Peyer's patch (tissue), 4 donors: Measurements from ENCODE around the gene PRR5L. TPM values are rescaled to one million over a fixed set of nuclear protein-coding genes. Genes with fewer than 3 reads are reported as not detected.

Experiments
- DNase-seq, 3 donors: peaks; one replicate each; pipeline ENCODE4 v3.0.0-alpha.2; 2017 to 2019
- H3K27ac ChIP-seq, 4 donors: fragments of 200-600 bp; sonication (generic); one replicate each; pipeline ENCODE4 v1.5.1; 2016 to 2019
- H3K27me3 ChIP-seq, 2 donors: fragments of 200-600 bp; sonication (generic); one replicate each; pipeline ENCODE4 v1.5.1; 2019
- H3K36me3 ChIP-seq, 3 donors: fragments of 200-600 bp; sonication (generic); one replicate each; pipeline ENCODE4 v1.5.1; 2016 to 2019
- H3K4me1 ChIP-seq, 4 donors: fragments of 200-600 bp; sonication (generic); one replicate each; pipeline ENCODE4 v1.5.1; 2016 to 2019
- H3K4me3 ChIP-seq, 4 donors: fragments of 200-600 bp; sonication (generic); 1 replicate in 3 of 4; 2 replicates in 1 of 4; pipeline ENCODE4 v1.5.1; 2016 to 2019; ENCODE audit warnings: mild to moderate bottlenecking in 1 of 4
- H3K9me3 ChIP-seq, 4 donors: fragments of 200-600 bp; sonication (generic); one replicate each; pipeline ENCODE4 v1.5.1; 2016 to 2019; ENCODE audit warnings: mild to moderate bottlenecking in 1 of 4
- POLR2A ChIP-seq, 2 donors: fragments of 450-650 bp; IDR thresholded peaks; one replicate each; pipeline ENCODE4 v1.5.1; 2017; ENCODE audit warnings: antibody characterized with exemption in 2 of 2, mild to moderate bottlenecking in 2 of 2, moderate library complexity in 2 of 2
- total RNA-seq, 4 donors: library from RNA; depleted of rRNA; stranded (reverse); fragments of >200 nt; gene quantifications; one replicate each; pipeline ENCODE4 v1.1.0, GENCODE V29; 2016
- TF ChIP-seq, protein P1 (sequence below), 6 experiments: fragments of 450-650 bp in 4 of 6; fragments of 200-600 bp in 2 of 6; sonication (generic) in 1 of 6; IDR thresholded peaks; one replicate each; pipeline ENCODE4 v1.5.1; 2017 to 2019; ENCODE audit warnings: antibody characterized with exemption in 6 of 6, mild to moderate bottlenecking in 3 of 6, moderate library complexity in 1 of 6

Gene PRR5L
- total RNA-seq, 4 donors from 2014 or later: 74.3 to 100 (median 89.9) TPM

GRCh38 chr11:36282926-36283325, 13.2 kb upstream of the PRR5L start:
- no peak for DNase-seq
- no peaks in the 10 kb centered on the region for H3K27me3 ChIP-seq
- H3K4me3 ChIP-seq: no peak overlapping the region
- H3K36me3 ChIP-seq: peaks cover 0 to 15% (median 0%) of the 10 kb centered on the region in 3 donors
- H3K9me3 ChIP-seq: no peaks in the 10 kb centered on the region
- H3K4me1 ChIP-seq: no peaks in the 10 kb centered on the region
- TF ChIP-seq POLR2A (IDR thresholded peaks at IDR 0.05): no peak
- TF ChIP-seq, protein P1, sequence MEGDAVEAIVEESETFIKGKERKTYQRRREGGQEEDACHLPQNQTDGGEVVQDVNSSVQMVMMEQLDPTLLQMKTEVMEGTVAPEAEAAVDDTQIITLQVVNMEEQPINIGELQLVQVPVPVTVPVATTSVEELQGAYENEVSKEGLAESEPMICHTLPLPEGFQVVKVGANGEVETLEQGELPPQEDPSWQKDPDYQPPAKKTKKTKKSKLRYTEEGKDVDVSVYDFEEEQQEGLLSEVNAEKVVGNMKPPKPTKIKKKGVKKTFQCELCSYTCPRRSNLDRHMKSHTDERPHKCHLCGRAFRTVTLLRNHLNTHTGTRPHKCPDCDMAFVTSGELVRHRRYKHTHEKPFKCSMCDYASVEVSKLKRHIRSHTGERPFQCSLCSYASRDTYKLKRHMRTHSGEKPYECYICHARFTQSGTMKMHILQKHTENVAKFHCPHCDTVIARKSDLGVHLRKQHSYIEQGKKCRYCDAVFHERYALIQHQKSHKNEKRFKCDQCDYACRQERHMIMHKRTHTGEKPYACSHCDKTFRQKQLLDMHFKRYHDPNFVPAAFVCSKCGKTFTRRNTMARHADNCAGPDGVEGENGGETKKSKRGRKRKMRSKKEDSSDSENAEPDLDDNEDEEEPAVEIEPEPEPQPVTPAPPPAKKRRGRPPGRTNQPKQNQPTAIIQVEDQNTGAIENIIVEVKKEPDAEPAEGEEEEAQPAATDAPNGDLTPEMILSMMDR (IDR thresholded peaks at IDR 0.05): no peak
- H3K27ac ChIP-seq: no peak overlapping the region

- H3K27ac ChIP-seq: peak overlapping the region in 2 of 4 donors; percentile 64 to 68
- H3K27me3 ChIP-seq: no peaks in the 10 kb centered on the region
- peak overlapping the region; percentile 56 to 82 (median 71) for H3K4me3 ChIP-seq
- no peak for DNase-seq
- no peaks in the 10 kb centered on the region for H3K9me3 ChIP-seq
- peaks cover 0 to 7% (median 2%) of the 10 kb centered on the region in 4 donors for H3K4me1 ChIP-seq
- H3K36me3 ChIP-seq: no peaks in the 10 kb centered on the region
- TF ChIP-seq, protein P1 (IDR thresholded peaks at IDR 0.05): no peak
- TF ChIP-seq POLR2A (IDR thresholded peaks at IDR 0.05): no peak
These were observed 7.5 kb upstream of the PRR5L start for GRCh38 chr11:36288442-36289225.

GRCh38 chr11:36289226-36289852, 6.7 kb upstream of the PRR5L start, which contains the start of gene COMMD9:
Gene COMMD9 (minus strand): TSS chr11:36289424. CDS start chr11:36289412, 12 bp downstream.
- H3K27ac ChIP-seq: peak within 1 kb of the TSS in 2 of 4 donors; percentile 64 to 68
- peak within 1 kb of the TSS; percentile 56 to 82 (median 71) for H3K4me3 ChIP-seq
- no peaks in the 10 kb centered on the region for H3K27me3 ChIP-seq
- H3K4me1 ChIP-seq: peaks cover 0 to 7% (median 2%) of the 10 kb centered on the region in 4 donors
- no peaks in the 10 kb centered on the region for H3K36me3 ChIP-seq
- DNase-seq: peak; percentile 95 to 98 (median 96)
- TF ChIP-seq, protein P1 (IDR thresholded peaks at IDR 0.05): no peak
- TF ChIP-seq POLR2A (IDR thresholded peaks at IDR 0.05): peak; percentile 20 to 50
- H3K9me3 ChIP-seq: no peaks in the 10 kb centered on the region

GRCh38 chr11:36292311-36292722, 3.8 kb upstream of the PRR5L start:
- H3K9me3 ChIP-seq: no peaks in the 10 kb centered on the region
- no peak overlapping the region for H3K4me3 ChIP-seq
- no peaks in the 10 kb centered on the region for H3K27me3 ChIP-seq
- H3K4me1 ChIP-seq: peaks cover 0 to 9% (median 2%) of the 10 kb centered on the region in 4 donors
- H3K27ac ChIP-seq: no peak overlapping the region
- H3K36me3 ChIP-seq: no peaks in the 10 kb centered on the region
- no peak for TF ChIP-seq POLR2A (IDR thresholded peaks at IDR 0.05)
- TF ChIP-seq, protein P1 (IDR thresholded peaks at IDR 0.05): peak; percentile 22 to 91 (median 68)
- no peak for DNase-seq

DNA sequence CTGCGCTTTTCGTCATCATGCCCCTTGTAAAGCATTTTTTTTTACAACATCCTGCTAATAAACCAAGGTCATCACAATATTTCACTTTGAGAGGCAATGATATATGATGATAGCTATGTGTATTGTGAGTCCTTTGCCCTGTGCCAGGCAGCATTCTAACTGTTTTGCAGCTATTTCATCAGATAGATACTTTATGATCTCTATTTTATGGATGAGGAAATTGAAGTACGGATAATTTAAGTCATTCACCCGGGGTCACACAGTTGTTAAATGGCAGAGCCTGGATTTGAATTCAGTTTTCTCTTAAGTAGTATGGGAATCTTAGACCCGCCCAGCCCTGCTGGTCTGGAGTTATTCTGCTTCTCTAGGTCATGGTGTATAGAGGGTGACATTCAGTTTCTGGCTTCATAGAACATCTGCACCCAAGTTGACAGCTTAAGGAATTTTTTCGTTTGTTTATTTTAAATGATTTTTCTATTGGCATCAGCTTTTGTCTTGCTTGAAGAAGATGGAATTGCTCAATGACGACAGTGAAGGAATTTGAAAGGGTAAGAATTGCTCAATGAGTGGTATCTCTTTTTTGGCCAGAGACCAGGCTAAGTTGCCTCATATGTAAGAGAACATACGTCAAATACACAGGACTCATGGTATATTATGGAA, 926 bp downstream of the PRR5L start:
- H3K27ac ChIP-seq: peak overlapping the region in 1 of 4 donors; percentile 46
- peak in 1 of 3 donors; percentile 57 for DNase-seq
- H3K27me3 ChIP-seq: no peaks in the 10 kb centered on the region
- TF ChIP-seq, protein P1 (IDR thresholded peaks at IDR 0.05): peak in 1 of 6 experiments; percentile 9
- TF ChIP-seq POLR2A (IDR thresholded peaks at IDR 0.05): no peak
- peaks cover 0 to 28% (median 0%) of the 10 kb centered on the region in 4 donors for H3K4me1 ChIP-seq
- H3K9me3 ChIP-seq: no peaks in the 10 kb centered on the region
- H3K36me3 ChIP-seq: no peaks in the 10 kb centered on the region
- H3K4me3 ChIP-seq: no peak overlapping the region
